Heart left ventricle (tissue), 16 donors: ENCODE results near the gene TSPY1. TPM values are rescaled to one million over a fixed set of nuclear protein-coding genes. Genes with fewer than 3 reads are reported as not detected.
"Not testable (repeated sequence)": the region's sequence is repeated elsewhere in the genome, so short reads cannot be mapped to it uniquely, and the experiment has no call there.

Experiments
- ATAC-seq, 4 donors: fragments of 200-7000 bp; cut with Tn5 transposase; one replicate each; pipeline ENCODE4 v1.9.1; 2020 to 2022; ENCODE audit warnings: moderate library complexity in 4 of 4, mild to moderate bottlenecking in 3 of 4, moderate number of reproducible peaks in 1 of 4
- DNase-seq, 5 donors: peaks; one replicate each; pipeline ENCODE4 v3.0.0-alpha.2; 2020
- H3K27ac ChIP-seq, 12 donors: fragments of 200-600 bp; sonication (generic) in 4 of 12; one replicate each; pipeline versions ENCODE4 v1.5.0 to v1.8.0; 2016 to 2022; ENCODE audit warnings: mild to moderate bottlenecking in 2 of 12
- H3K27me3 ChIP-seq, 9 donors: fragments of 200-600 bp; sonication (generic) in 2 of 9; one replicate each; pipeline versions ENCODE4 v1.5.1 to v1.8.0; 2016 to 2022; ENCODE audit warnings: mild to moderate bottlenecking in 3 of 9
- H3K36me3 ChIP-seq, 9 donors: fragments of 200-600 bp; sonication (generic) in 2 of 9; one replicate each; pipeline versions ENCODE4 v1.5.0 to v1.8.0; 2018 to 2022; ENCODE audit warnings: mild to moderate bottlenecking in 2 of 9
- H3K4me1 ChIP-seq, 12 donors: fragments of 200-600 bp; sonication (generic) in 4 of 12; one replicate each; pipeline versions ENCODE4 v1.5.0 to v1.8.0; 2016 to 2022; ENCODE audit warnings: mild to moderate bottlenecking in 3 of 12
- H3K4me3 ChIP-seq, 12 donors: fragments of 200-600 bp; sonication (generic) in 4 of 12; one replicate each; pipeline versions ENCODE4 v1.5.0 to v1.8.0; 2017 to 2022; ENCODE audit warnings: mild to moderate bottlenecking in 9 of 12, moderate library complexity in 4 of 12
- H3K9me3 ChIP-seq, 12 donors: fragments of 200-600 bp; sonication (generic) in 4 of 12; one replicate each; pipeline versions ENCODE4 v1.5.0 to v1.8.0; 2016 to 2022; ENCODE audit warnings: mild to moderate bottlenecking in 1 of 12
- WGBS, 4 donors: extraction: QIAGEN DNeasy Blood & Tissue Kit in 2 of 4; methylation state at CpG; one replicate each; pipeline versions ENCODE4 v1.1.5 to v1.1.7; 2013 to 2018; 5-methylcytosine and 5-hydroxymethylcytosine counted together
- intact Hi-C, 10 donors: fragments of 100-400 bp; cut with DNase I; formaldehyde crosslinking; loops; one replicate each; pipeline versions ENCODE4 v1.11.1 to v1.14.2; 2022
- long read RNA-seq, 3 donors: library from polyadenylated mRNA; unstranded; transcript quantifications; one replicate each; pipeline ENCODE4 v2.0.0, GENCODE V29; 2020 to 2021
- polyA plus RNA-seq, 2 donors: library from polyadenylated mRNA; stranded (reverse); fragments of 200-250 nt; gene quantifications; one replicate each; pipeline ENCODE4 v1.2.3, GENCODE V29; 2013
- total RNA-seq, 9 donors: library from RNA; depleted of rRNA in 2 of 9; stranded (reverse); fragments of >200 nt in 2 of 9; fragmentation: NEBNext Ultra II Directional in 3 of 9; extraction: Animal tissue kit (Norgen Biotek cat#: 25700) in 3 of 9; gene quantifications; one replicate each; pipeline versions ENCODE4 v1.1.0 to v1.2.4, GENCODE V29; 2016 to 2023
- donor health status: ischemic (EF 13 %, LVEDD 7.1; RV severe dilation, severe dysfunction).
- donor health status: healthy with polysubstance abuse.
- donor health status: DM: no; HTN: yes; CAD: no.
- donor health status: DM: no; HTN: no; CAD: no.
- donor health status: ischemic (EF 25% LVEDD 6.9; RV normal size, moderate dysfunction).
- donor health status: ischemic (EF 25% LVEDD 5.7; RV mildly dilated, moderate dysfunction).
- donor health status: healthy.
- donor health status: DM: yes; HTN: yes; CAD: no.
- donor health status: ischemic (EF 35%, LVEDD 5.7; RV mildly dilated, moderate dysfunction).
- donor health status: nonischemic (EF 11% LVEDD 7.7; RV severe dilation, severe dysfunction).
- donor health status: DM: yes; HTN: yes; CAD: no.
- donor health status: PGD.
- donor health status: ischemic (EF 29% LVEDD 5.4; RV normal size, mild dysfunction).
- donor health status: nonischemic (EF 23%, LVEDD 6.1; RV moderate dilation, normal function).

TSPY1 gene, protein sequence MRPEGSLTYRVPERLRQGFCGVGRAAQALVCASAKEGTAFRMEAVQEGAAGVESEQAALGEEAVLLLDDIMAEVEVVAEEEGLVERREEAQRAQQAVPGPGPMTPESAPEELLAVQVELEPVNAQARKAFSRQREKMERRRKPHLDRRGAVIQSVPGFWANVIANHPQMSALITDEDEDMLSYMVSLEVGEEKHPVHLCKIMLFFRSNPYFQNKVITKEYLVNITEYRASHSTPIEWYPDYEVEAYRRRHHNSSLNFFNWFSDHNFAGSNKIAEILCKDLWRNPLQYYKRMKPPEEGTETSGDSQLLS
- total RNA-seq, result not detected
- not detected for polyA plus RNA-seq
- long read RNA-seq, donor 1, result 0 reads
- long read RNA-seq, donor 2, result 0 reads
- long read RNA-seq, donor 3, result 0 reads

DNA sequence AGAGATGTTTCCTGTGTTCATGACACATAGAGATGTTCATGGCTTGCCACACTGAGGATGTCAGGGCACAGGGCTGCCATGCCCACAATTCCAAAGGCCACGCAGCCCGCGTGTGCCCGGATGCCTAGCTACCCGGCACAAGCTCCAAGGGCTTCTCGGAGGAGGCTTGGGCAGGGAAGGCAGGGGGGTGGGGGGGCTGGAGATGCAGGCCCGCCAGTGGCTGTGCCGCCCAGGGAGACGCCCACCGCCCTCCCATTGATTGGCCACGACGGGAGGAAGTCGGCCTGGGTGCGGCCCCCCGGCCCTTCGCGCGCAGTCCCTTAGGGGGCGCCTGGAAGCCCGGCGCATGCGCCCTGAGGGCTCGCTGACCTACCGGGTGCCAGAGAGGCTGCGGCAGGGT lies at the start of gene TSPY1:
TSS of gene TSPY1 (plus strand) at position 301 of the 400 bp plus-strand sequence. CDS start at position 347, 46 bp downstream.
- H3K36me3 ChIP-seq, ATAC-seq, DNase-seq, H3K4me1 ChIP-seq, H3K9me3 ChIP-seq, intact Hi-C loops, H3K4me3 ChIP-seq, H3K27ac ChIP-seq, H3K27me3 ChIP-seq: not testable (repeated sequence)
- WGBS, 4 donors, result 86 to 88% methylated on average over 12 to 14 of the region's 25 CpGs; no CpG with 5 or more reads in 2 of the 4 donors

DNA sequence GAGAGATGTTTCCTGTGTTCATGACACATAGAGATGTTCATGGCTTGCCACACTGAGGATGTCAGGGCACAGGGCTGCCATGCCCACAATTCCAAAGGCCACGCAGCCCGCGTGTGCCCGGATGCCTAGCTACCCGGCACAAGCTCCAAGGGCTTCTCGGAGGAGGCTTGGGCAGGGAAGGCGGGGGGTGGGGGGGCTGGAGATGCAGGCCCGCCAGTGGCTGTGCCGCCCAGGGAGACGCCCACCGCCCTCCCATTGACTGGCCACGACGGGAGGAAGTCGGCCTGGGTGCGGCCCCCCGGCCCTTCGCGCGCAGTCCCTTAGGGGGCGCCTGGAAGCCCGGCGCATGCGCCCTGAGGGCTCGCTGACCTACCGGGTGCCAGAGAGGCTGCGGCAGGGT lies 20.2 kb downstream of the TSPY1 start, which contains the start of gene TSPY9:
TSS of gene TSPY9 (plus strand) at position 301 of the 400 bp plus-strand sequence. CDS start at position 347, 46 bp downstream.
- intact Hi-C loops, DNase-seq, H3K27me3 ChIP-seq, ATAC-seq, H3K4me3 ChIP-seq, H3K9me3 ChIP-seq, H3K27ac ChIP-seq, H3K36me3 ChIP-seq, H3K4me1 ChIP-seq: not testable (repeated sequence)
- no CpG with 5 or more reads among the region's 26 CpGs for WGBS, 4 donors

DNA sequence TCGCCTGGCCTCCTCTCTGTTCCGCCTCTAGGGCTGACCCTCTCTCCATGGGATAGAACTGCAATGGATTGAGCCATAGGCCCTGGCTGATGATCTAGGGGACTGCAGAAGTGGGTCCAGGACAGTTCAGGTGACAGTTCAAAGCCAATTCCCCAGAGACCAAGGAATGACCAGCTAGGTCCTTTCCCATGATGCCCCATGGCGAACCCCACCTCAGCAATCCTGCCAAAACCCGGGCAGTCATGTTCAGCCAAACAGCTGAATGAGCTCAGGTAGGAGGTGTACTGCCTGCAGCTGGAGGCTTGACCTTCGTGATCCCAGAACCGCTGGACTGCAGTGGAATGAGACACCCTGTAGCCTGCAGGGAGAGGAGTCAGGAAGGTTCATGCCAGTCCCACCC lies 37.6 kb downstream of the TSPY1 start:
- H3K27ac ChIP-seq, ATAC-seq, H3K4me3 ChIP-seq, H3K27me3 ChIP-seq, H3K36me3 ChIP-seq, intact Hi-C loops, H3K4me1 ChIP-seq, H3K9me3 ChIP-seq: not testable (repeated sequence)
- WGBS, 4 donors, result 57 to 62% methylated on average over 2 of the region's 6 CpGs; no CpG with 5 or more reads in 2 of the 4 donors
- DNase-seq, result peak in 1 of 5 donors; percentile 16

DNA sequence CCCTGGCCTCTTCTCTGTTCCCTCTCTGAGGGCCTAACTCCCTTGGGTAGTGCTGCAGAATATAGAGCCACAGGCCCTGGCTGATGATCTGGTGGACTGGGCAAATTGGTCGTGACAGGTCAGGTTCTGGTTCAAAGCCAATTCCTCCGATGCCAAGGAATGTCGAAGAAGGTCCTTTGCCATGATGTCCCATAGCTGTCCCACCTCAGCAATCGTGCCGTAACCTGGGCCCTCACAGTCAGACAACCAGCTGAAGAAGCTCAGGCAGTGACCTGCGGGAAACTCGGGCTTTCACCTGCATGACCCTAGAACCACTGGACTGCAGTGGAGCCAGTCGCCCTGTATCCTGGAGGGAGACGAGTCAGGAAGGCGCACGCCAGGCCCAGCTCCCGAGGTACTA lies 49.5 kb downstream of the TSPY1 start:
- H3K9me3 ChIP-seq, H3K27ac ChIP-seq, H3K27me3 ChIP-seq, intact Hi-C loops, H3K36me3 ChIP-seq, H3K4me1 ChIP-seq, ATAC-seq, H3K4me3 ChIP-seq: not testable (repeated sequence)
- DNase-seq, result peak in 1 of 5 donors; percentile 25
- 80 to 85% methylated on average over 7 of the region's 12 CpGs; no CpG with 5 or more reads in 2 of the 4 donors for WGBS, 4 donors

Other genes starting within 250 kb of the TSPY1 start
- not detected for gene TSPY4, start 129.5 kb upstream of the TSPY1 start, total RNA-seq
- gene TSPY4, start 129.5 kb upstream of the TSPY1 start, polyA plus RNA-seq, result not detected
- not detected for gene TSPY8, start 109.2 kb upstream of the TSPY1 start, total RNA-seq
- gene TSPY8, start 109.2 kb upstream of the TSPY1 start, polyA plus RNA-seq, result not detected
- gene TSPY3, start 68.5 kb upstream of the TSPY1 start, total RNA-seq, result not detected
- not detected for gene TSPY3, start 68.5 kb upstream of the TSPY1 start, polyA plus RNA-seq
- not detected for gene TSPY9, start 20.3 kb downstream of the TSPY1 start, total RNA-seq
- gene TSPY9, start 20.3 kb downstream of the TSPY1 start, polyA plus RNA-seq, result not detected
- gene TSPY10, start 60.9 kb downstream of the TSPY1 start, total RNA-seq, result not detected
- not detected for gene TSPY10, start 60.9 kb downstream of the TSPY1 start, polyA plus RNA-seq